Measurements from ENCODE around the gene IFT20. TPM values are rescaled to one million over a fixed set of nuclear protein-coding genes. Genes with fewer than 3 reads are reported as not detected.

IFT20 gene
- total RNA-seq: 14.0 and 15.9 TPM in 2 replicates
- long read RNA-seq, transcript IFT20-214 (6 exons, 1,071 nt): major isoform, 6 of 18 reads
- long read RNA-seq, partial matches to known transcripts: 2 of 18 reads
- long read RNA-seq, other reads (novel, unspliced or antisense): 5 of 18 reads

- H3K9me3 Mint-ChIP-seq: no peaks in the 10 kb centered on the region
- peak; percentile 96 for DNase-seq (ENCODE audit: low read depth, low spot score)
- H3K36me3 Mint-ChIP-seq (ENCODE audit: low read depth): no peaks in the 10 kb centered on the region
- H3K27me3 Mint-ChIP-seq (ENCODE audit: low read depth): peaks cover 3% of the 10 kb centered on the region
- TF ChIP-seq, protein P1, sequence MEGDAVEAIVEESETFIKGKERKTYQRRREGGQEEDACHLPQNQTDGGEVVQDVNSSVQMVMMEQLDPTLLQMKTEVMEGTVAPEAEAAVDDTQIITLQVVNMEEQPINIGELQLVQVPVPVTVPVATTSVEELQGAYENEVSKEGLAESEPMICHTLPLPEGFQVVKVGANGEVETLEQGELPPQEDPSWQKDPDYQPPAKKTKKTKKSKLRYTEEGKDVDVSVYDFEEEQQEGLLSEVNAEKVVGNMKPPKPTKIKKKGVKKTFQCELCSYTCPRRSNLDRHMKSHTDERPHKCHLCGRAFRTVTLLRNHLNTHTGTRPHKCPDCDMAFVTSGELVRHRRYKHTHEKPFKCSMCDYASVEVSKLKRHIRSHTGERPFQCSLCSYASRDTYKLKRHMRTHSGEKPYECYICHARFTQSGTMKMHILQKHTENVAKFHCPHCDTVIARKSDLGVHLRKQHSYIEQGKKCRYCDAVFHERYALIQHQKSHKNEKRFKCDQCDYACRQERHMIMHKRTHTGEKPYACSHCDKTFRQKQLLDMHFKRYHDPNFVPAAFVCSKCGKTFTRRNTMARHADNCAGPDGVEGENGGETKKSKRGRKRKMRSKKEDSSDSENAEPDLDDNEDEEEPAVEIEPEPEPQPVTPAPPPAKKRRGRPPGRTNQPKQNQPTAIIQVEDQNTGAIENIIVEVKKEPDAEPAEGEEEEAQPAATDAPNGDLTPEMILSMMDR (conservative IDR thresholded peaks at IDR 0.05): no peak
- H3K4me1 Mint-ChIP-seq: peaks cover 40% of the 10 kb centered on the region
- peak within 1 kb of the TSS; percentile 99 for H3K27ac Mint-ChIP-seq (ENCODE audit: unreplicated experiment)
- H3K4me3 Mint-ChIP-seq: peak within 1 kb of the TSS; percentile 98
These were observed at the start of gene IFT20, which contains the start of gene TNFAIP1 for GRCh38 chr17:28335201-28335958. Gene IFT20, minus strand, starts transcription at chr17:28335472. Its CDS starts 3,487 bp downstream, at chr17:28331985. Gene TNFAIP1, plus strand, starts transcription at chr17:28335761. Its CDS starts 3,761 bp downstream, at chr17:28339522.

GRCh38 chr17:28385037-28385400 is 49.7 kb upstream of the IFT20 start:
- H3K36me3 Mint-ChIP-seq (ENCODE audit: low read depth): peaks cover 23% of the 10 kb centered on the region
- peaks cover 32% of the 10 kb centered on the region for H3K27me3 Mint-ChIP-seq (ENCODE audit: low read depth)
- H3K9me3 Mint-ChIP-seq: no peaks in the 10 kb centered on the region
- no peak overlapping the region for H3K4me3 Mint-ChIP-seq
- TF ChIP-seq, protein P1 (conservative IDR thresholded peaks at IDR 0.05): no peak
- no peak overlapping the region for H3K27ac Mint-ChIP-seq (ENCODE audit: unreplicated experiment)
- peaks cover 13% of the 10 kb centered on the region for H3K4me1 Mint-ChIP-seq
- DNase-seq (ENCODE audit: low read depth, low spot score): no peak

GRCh38 chr17:28384281-28385036 is 49.2 kb upstream of the IFT20 start:
- Mint-ChIP-seq H3K36me3 (ENCODE audit: low read depth) (peaks cover 21% of the 10 kb centered on the region), H3K4me1 (peaks cover 13% of the 10 kb centered on the region), H3K4me3 (no peak overlapping the region), H3K27ac (ENCODE audit: unreplicated experiment) (no peak overlapping the region), H3K27me3 (ENCODE audit: low read depth) (peaks cover 35% of the 10 kb centered on the region), H3K9me3 (no peaks in the 10 kb centered on the region)
- TF ChIP-seq, protein P1 (conservative IDR thresholded peaks at IDR 0.05): no peak
- DNase-seq (ENCODE audit: low read depth, low spot score): no peak

- Mint-ChIP-seq H3K27ac (ENCODE audit: unreplicated experiment) (no peak overlapping the region), H3K4me3 (no peak overlapping the region), H3K36me3 (ENCODE audit: low read depth) (peaks cover 17% of the 10 kb centered on the region), H3K27me3 (ENCODE audit: low read depth) (peaks cover 35% of the 10 kb centered on the region), H3K9me3 (no peaks in the 10 kb centered on the region), H3K4me1 (peaks cover 13% of the 10 kb centered on the region)
- TF ChIP-seq, protein P1 (conservative IDR thresholded peaks at IDR 0.05): peak; percentile 54
- DNase-seq (ENCODE audit: low read depth, low spot score): peak; percentile 38
These were observed 46.0 kb upstream of the IFT20 start for GRCh38 chr17:28381141-28381825.

All from neural crest cell (in vitro differentiated cells).